ENCODE data around the gene ATR.

Gene ATR

DNA sequence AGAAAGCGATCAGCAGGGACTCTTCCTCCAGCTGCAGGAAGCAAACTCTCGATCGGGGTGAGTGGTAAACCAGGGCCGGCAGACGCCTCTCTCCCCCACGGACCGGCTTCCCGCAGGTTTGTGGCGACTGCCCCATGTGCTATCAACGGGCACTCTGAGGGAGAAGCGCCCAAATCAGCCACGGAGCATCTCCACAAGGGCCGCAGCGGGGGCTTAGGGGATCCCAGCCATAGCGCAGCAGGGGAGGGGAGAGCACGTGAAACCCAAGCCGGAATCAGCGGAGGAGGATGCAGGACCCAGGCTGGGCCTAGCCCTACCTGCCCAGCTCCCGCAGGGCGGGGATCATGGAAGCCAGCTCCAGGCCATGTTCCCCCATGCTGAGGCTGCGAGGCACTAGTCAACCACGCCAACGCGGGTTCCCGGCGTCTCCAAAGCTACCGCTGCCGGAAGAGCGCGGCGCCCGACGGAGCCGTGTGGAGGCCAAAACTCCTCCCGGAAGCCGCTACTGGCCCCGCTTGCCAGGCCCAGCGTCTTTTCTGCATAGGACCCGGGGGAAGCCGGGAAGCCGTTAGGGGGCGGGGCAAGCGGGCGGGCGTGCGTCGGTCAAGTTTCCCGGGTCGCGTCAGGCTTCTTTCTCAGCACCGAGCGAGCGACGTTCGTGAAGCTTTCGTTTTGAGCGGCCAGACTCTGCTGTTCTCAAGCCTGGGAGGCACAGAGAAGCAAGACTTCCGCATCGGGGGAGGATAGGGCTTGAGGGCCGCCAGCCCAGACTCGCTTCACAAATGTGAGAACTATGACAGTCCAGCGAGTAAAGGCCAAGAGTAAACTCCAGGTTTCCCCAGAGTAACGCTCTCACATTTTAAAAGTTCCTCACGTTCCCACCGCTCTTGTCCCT, at the start of gene ATR:
ATR (minus strand) TSS at position 405 of the 895 bp plus-strand sequence; CDS start at position 376, 29 bp downstream.
- H3K4me3 ChIP-seq (ENCODE audit: low read depth, low read length): peak within 1 kb of the TSS; percentile 98
- no peak for TF ChIP-seq CTCF (IDR thresholded peaks at IDR 0.05; ENCODE audit: borderline replicate concordance, insufficient read depth, low read depth, low read length)

- no peak overlapping the region for H3K4me3 ChIP-seq (ENCODE audit: low read depth, low read length)
- TF ChIP-seq CTCF (IDR thresholded peaks at IDR 0.05; ENCODE audit: borderline replicate concordance, insufficient read depth, low read depth, low read length): no peak
These were observed 48.4 kb upstream of the ATR start for GRCh38 chr3:142626971-142627370.

- no peak for TF ChIP-seq CTCF (IDR thresholded peaks at IDR 0.05; ENCODE audit: borderline replicate concordance, insufficient read depth, low read depth, low read length)
- H3K4me3 ChIP-seq (ENCODE audit: low read depth, low read length): no peak overlapping the region
These were observed 46.6 kb upstream of the ATR start for GRCh38 chr3:142625153-142625440.

DNA sequence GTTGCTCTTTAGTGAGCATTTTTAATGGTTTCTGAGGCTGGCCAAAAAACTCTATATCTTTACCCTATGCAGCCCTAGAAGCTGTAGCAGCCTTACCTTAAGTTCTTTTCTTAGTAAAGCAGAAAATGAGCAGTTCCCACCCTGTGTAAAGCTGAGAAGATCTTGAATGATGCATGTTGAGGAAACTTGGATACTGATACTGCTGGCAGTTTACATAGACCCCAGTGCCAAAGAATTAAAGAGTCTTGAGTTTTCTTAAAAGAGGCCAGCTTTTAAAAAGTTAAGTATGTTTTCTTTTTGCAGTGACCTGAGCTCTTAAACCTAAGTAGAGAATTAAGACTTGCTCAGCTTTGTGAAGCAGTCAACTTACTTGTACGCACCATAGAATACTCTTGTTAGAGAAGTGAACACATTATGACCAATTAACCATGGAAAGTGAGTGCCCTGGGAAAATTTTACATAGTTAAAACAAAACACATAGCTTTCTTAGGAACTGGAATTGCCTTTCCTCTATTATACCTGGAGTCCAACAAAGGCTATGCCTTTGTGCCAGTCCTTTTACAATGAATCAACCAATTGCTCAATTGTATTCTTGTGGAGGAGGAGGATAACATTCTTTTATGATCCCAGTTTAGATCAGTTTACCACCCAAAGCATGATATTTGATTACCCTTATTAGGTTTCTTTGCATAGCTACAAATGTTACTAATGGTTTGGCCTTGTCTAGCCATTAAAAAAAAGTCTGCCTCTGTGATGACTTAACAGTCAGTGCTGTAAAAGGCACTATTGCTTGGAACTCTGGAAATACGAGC, 46.0 kb upstream of the ATR start:
- no peak overlapping the region for H3K4me3 ChIP-seq (ENCODE audit: low read depth, low read length)
- no peak for TF ChIP-seq CTCF (IDR thresholded peaks at IDR 0.05; ENCODE audit: borderline replicate concordance, insufficient read depth, low read depth, low read length)

DNA sequence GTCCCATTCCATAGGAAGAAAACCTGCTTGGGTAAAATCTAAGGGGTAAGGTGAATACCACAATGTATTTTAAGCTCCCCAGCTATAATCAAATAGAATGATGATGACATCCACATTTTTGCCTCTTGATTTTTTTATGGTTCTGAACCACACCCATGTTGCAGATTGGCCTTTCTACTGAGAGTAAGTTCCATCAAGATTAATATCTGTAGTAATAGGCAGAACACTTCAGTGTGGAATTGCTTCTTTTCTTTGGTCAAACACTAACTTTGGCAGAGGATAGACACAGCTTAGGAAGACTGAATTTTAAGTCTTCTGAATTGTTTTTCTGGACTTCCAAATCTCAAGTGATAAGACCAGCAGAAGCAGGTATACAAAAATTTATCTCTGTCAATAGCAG, 44.7 kb upstream of the ATR start:
- no peak for TF ChIP-seq CTCF (IDR thresholded peaks at IDR 0.05; ENCODE audit: borderline replicate concordance, insufficient read depth, low read depth, low read length)
- H3K4me3 ChIP-seq (ENCODE audit: low read depth, low read length): no peak overlapping the region

GRCh38 chr3:142622405-142622804, 43.9 kb upstream of the ATR start:
- no peak for TF ChIP-seq CTCF (IDR thresholded peaks at IDR 0.05; ENCODE audit: borderline replicate concordance, insufficient read depth, low read depth, low read length)
- no peak overlapping the region for H3K4me3 ChIP-seq (ENCODE audit: low read depth, low read length)
